IMR-90 (cell line): Measurements from ENCODE around the gene ZNF844.

ENCODE experiments used
- BHLHE40 ChIP-seq: fragments of 150-350 bp; IDR thresholded peaks from 2 replicates; pipeline ENCODE4 v1.6.1; 2016; ENCODE audit warnings: mild to moderate bottlenecking, low read depth, low read length
- CEBPB ChIP-seq: IDR thresholded peaks from 2 replicates; pipeline ENCODE4 v1.6.1; 2012; ENCODE audit warnings: low read depth, low read length, improper control_type of control experiment
- CHD1 ChIP-seq: IDR thresholded peaks from 2 replicates; pipeline ENCODE4 v1.6.1; 2012; ENCODE audit warnings: low read depth, low read length, improper control_type of control experiment
- CTCF ChIP-seq: conservative IDR thresholded peaks from 2 replicates; pipeline ENCODE4 v1.5.1; 2012; ENCODE audit warnings: mild to moderate bottlenecking, low read depth, low read length, improper control_type of control experiment
- FOS ChIP-seq: fragments of 150-350 bp; IDR thresholded peaks from 2 replicates; pipeline ENCODE4 v1.6.1; 2016; ENCODE audit warnings: low read depth, low read length
- MAZ ChIP-seq: IDR thresholded peaks from 2 replicates; pipeline ENCODE4 v1.6.1; 2012; ENCODE audit warnings: low read depth, mild to moderate bottlenecking, low read length, improper control_type of control experiment, moderate library complexity, borderline replicate concordance
- MXI1 ChIP-seq: IDR thresholded peaks from 2 replicates; pipeline ENCODE4 v1.6.1; 2012; ENCODE audit warnings: low read depth, mild to moderate bottlenecking, low read length, moderate library complexity, borderline replicate concordance
- POLR2A ChIP-seq: IDR thresholded peaks from 2 replicates; pipeline ENCODE4 v1.6.1; 2012; ENCODE audit warnings: mild to moderate bottlenecking, low read depth, low read length
- RAD21 ChIP-seq: IDR thresholded peaks from 2 replicates; pipeline ENCODE4 v1.6.1; 2012; ENCODE audit warnings: low read length, improper control_type of control experiment
- RFX5 ChIP-seq: IDR thresholded peaks from 2 replicates; pipeline ENCODE4 v1.8.0; 2012; ENCODE audit warnings: low read depth, mild to moderate bottlenecking, low read length, moderate library complexity
- SMC3 ChIP-seq: fragments of 150-350 bp; IDR thresholded peaks from 2 replicates; pipeline ENCODE4 v1.6.1; 2016; ENCODE audit warnings: low read depth, mild to moderate bottlenecking, antibody characterized with exemption, low read length, moderate library complexity
- USF2 ChIP-seq: fragments of 150-350 bp; IDR thresholded peaks from 2 replicates; pipeline ENCODE4 v1.6.1; 2017; ENCODE audit warnings: mild to moderate bottlenecking, antibody characterized with exemption, low read length, low read depth

GRCh38 chr19:12015015-12015752, 49.3 kb upstream of the ZNF844 start:
- TF ChIP-seq CTCF (no peak), POLR2A (no peak), FOS (no peak), RFX5 (no peak), CEBPB (no peak), MXI1 (no peak), CHD1 (no peak), BHLHE40 (no peak), USF2 (no peak), SMC3 (no peak), MAZ (no peak), RAD21 (no peak)
